Measurements from ENCODE around the gene NPPA.

DNA sequence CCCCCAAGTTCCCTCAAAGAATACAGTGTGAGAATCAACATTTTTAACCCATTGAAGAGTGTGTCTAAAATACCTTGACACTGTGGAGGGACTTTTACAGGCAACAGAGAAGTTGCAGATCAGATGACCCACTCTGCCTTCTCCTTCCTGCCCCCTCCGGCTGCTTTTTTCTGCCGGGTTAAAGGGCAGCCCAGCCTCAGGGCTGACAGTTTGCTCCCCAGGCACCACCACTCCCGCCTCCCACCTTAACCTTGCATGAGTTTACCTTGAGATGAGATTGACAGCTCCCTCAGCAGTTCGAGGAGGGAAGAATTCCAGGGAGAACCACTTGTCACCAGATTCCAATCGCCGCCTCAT, 45.0 kb downstream of the NPPA start:
- TF ChIP-seq ELF1 (IDR thresholded peaks at IDR 0.05; ENCODE audit: borderline replicate concordance, low read depth) (no peak), EGR1 (IDR thresholded peaks at IDR 0.05; ENCODE audit: low read depth) (no peak)
- TF ChIP-seq, protein P1, sequence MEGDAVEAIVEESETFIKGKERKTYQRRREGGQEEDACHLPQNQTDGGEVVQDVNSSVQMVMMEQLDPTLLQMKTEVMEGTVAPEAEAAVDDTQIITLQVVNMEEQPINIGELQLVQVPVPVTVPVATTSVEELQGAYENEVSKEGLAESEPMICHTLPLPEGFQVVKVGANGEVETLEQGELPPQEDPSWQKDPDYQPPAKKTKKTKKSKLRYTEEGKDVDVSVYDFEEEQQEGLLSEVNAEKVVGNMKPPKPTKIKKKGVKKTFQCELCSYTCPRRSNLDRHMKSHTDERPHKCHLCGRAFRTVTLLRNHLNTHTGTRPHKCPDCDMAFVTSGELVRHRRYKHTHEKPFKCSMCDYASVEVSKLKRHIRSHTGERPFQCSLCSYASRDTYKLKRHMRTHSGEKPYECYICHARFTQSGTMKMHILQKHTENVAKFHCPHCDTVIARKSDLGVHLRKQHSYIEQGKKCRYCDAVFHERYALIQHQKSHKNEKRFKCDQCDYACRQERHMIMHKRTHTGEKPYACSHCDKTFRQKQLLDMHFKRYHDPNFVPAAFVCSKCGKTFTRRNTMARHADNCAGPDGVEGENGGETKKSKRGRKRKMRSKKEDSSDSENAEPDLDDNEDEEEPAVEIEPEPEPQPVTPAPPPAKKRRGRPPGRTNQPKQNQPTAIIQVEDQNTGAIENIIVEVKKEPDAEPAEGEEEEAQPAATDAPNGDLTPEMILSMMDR (IDR thresholded peaks at IDR 0.05 in 2 of 3, conservative IDR thresholded peaks at IDR 0.05 in 1 of 3; ENCODE audit: borderline replicate concordance in 1 of 3, insufficient read depth in 1 of 3, low read depth in 2 of 3, low read length in 2 of 3), result no peak
